Nephron (organoid): ENCODE measurements around the gene IGFBP3.

ENCODE experiments used
- H3K27ac Mint-ChIP-seq, 3 experiments: 2 replicates each; pipeline ENCODE4 v1.8.0; 2020; ENCODE audit warnings: mixed read lengths in 3 of 3, mild to moderate bottlenecking in 2 of 3, moderate library complexity in 1 of 3
- H3K27me3 Mint-ChIP-seq: 2 replicates; pipeline ENCODE4 v1.8.0; 2021; ENCODE audit warnings: low read depth, mild to moderate bottlenecking, moderate library complexity, mixed read lengths
- H3K36me3 Mint-ChIP-seq: 2 replicates; pipeline ENCODE4 v1.8.0; 2020; ENCODE audit warnings: low read depth, mixed read lengths
- H3K4me1 Mint-ChIP-seq: 2 replicates; pipeline ENCODE4 v1.8.0; 2020; ENCODE audit warnings: mixed read lengths
- H3K4me3 Mint-ChIP-seq, 3 experiments: 2 replicates each; pipeline ENCODE4 v1.8.0; 2020; ENCODE audit warnings: mild to moderate bottlenecking in 3 of 3, mixed read lengths in 3 of 3, moderate library complexity in 2 of 3
- H3K9me3 Mint-ChIP-seq: 2 replicates; pipeline ENCODE4 v1.8.0; 2020; ENCODE audit warnings: mixed read lengths
- CTCF ChIP-seq, 3 experiments: fragments of 200-600 bp; sonication (generic); IDR thresholded peaks; one replicate each; pipeline ENCODE4 v1.5.0; 2021; ENCODE audit warnings: antibody characterized with exemption in 3 of 3; ENCODE audit not compliant: unreplicated experiment in 3 of 3

IGFBP3 gene

GRCh38 chr7:45890902-45891461, 30.1 kb downstream of the IGFBP3 start:
- Mint-ChIP-seq H3K36me3 (no peaks in the 10 kb centered on the region), H3K27ac (no peak overlapping the region), H3K9me3 (no peaks in the 10 kb centered on the region), H3K4me3 (peak overlapping the region in 1 of 3 experiments; percentile 26), H3K4me1 (no peaks in the 10 kb centered on the region), H3K27me3 (peaks cover 71% of the 10 kb centered on the region)
- peak; percentile 68 to 73 (median 69) for TF ChIP-seq CTCF (IDR thresholded peaks at IDR 0.05; ENCODE audit: unreplicated experiment in 3 of 3)

DNA sequence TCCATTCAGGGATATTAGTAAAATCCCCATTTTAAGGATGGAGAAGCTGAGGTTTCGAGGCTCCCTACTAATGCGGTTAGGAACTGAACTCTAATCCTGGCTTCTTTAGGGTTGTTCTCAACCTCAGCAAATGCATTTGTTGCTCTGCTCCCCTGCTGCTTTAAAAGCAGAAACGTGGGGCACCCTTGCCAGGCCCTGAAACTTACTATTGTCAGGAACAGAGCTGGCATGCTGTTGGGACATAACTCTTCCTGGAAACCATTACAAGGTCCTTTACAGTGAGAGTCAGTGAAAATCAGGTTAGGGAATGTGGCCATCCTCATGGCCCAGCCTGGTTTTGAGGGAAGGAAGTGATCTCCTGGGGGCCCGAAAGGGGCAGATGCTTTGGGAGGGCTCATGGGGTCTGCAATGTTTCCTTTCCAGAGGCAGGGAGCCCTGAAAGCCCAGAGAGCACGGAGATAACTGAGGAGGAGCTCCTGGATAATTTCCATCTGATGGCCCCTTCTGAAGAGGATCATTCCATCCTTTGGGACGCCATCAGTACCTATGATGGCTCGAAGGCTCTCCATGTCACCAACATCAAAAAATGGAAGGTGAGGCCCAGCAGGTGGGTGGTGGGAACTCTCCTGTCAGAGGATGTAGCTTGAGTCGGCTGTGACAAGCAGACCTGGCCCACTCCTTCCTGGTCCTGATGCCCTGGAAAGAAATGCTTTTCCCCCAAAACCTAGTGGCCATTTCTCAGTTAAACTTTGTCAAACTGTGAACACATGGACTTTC, 30.8 kb downstream of the IGFBP3 start:
- no peak for TF ChIP-seq CTCF (IDR thresholded peaks at IDR 0.05; ENCODE audit: unreplicated experiment in 3 of 3)
- Mint-ChIP-seq H3K4me1 (no peaks in the 10 kb centered on the region), H3K27me3 (peaks cover 67% of the 10 kb centered on the region), H3K9me3 (no peaks in the 10 kb centered on the region), H3K4me3 (no peak overlapping the region), H3K27ac (no peak overlapping the region), H3K36me3 (no peaks in the 10 kb centered on the region)

GRCh38 chr7:45889367-45890067, 31.6 kb downstream of the IGFBP3 start:
- H3K27me3 Mint-ChIP-seq: peaks cover 70% of the 10 kb centered on the region
- no peak for TF ChIP-seq CTCF (IDR thresholded peaks at IDR 0.05; ENCODE audit: unreplicated experiment in 3 of 3)
- no peaks in the 10 kb centered on the region for H3K36me3 Mint-ChIP-seq
- H3K27ac Mint-ChIP-seq: no peak overlapping the region
- no peaks in the 10 kb centered on the region for H3K4me1 Mint-ChIP-seq
- peak overlapping the region; percentile 38 to 60 (median 52) for H3K4me3 Mint-ChIP-seq
- no peaks in the 10 kb centered on the region for H3K9me3 Mint-ChIP-seq

GRCh38 chr7:45888993-45889366, 32.1 kb downstream of the IGFBP3 start:
- TF ChIP-seq CTCF (IDR thresholded peaks at IDR 0.05; ENCODE audit: unreplicated experiment in 3 of 3): no peak
- Mint-ChIP-seq H3K27ac (no peak overlapping the region), H3K9me3 (no peaks in the 10 kb centered on the region), H3K27me3 (peaks cover 66% of the 10 kb centered on the region), H3K4me1 (no peaks in the 10 kb centered on the region), H3K36me3 (no peaks in the 10 kb centered on the region), H3K4me3 (peak overlapping the region; percentile 24 to 52 (median 44))

- TF ChIP-seq CTCF (IDR thresholded peaks at IDR 0.05; ENCODE audit: unreplicated experiment in 3 of 3): no peak
- no peak within 1 kb of the TSS for H3K27ac Mint-ChIP-seq
- H3K4me1 Mint-ChIP-seq: no peaks in the 10 kb centered on the region
- no peaks in the 10 kb centered on the region for H3K36me3 Mint-ChIP-seq
- H3K9me3 Mint-ChIP-seq: no peaks in the 10 kb centered on the region
- peak within 1 kb of the TSS; percentile 72 to 77 (median 72) for H3K4me3 Mint-ChIP-seq
- H3K27me3 Mint-ChIP-seq: peaks cover 65% of the 10 kb centered on the region
Measured at GRCh38 chr7:45888185-45888992, 32.7 kb downstream of the IGFBP3 start, which contains the start of gene IGFBP1. Gene IGFBP1 (plus strand): TSS chr7:45888488. CDS start chr7:45888653, 165 bp downstream.
